Thyroid gland (tissue), 4 donors: Measurements from ENCODE around the gene NF2.

Experiments
- POLR2A ChIP-seq, 2 donors: fragments of 450-650 bp; IDR thresholded peaks; one replicate each; pipeline ENCODE4 v1.6.1; 2017; ENCODE audit warnings: antibody characterized with exemption in 2 of 2, mild to moderate bottlenecking in 2 of 2, moderate library complexity in 1 of 2
- TF ChIP-seq, protein P1 (sequence below), 6 experiments: fragments of 200-600 bp in 3 of 6; fragments of 450-650 bp in 3 of 6; sonication (generic) in 3 of 6; IDR thresholded peaks; one replicate each; pipeline ENCODE4 v1.5.1; 2016 to 2019; ENCODE audit warnings: antibody characterized with exemption in 6 of 6, mild to moderate bottlenecking in 2 of 6, inconsistent platforms in 1 of 6, moderate library complexity in 1 of 6

- TF ChIP-seq, protein P1, sequence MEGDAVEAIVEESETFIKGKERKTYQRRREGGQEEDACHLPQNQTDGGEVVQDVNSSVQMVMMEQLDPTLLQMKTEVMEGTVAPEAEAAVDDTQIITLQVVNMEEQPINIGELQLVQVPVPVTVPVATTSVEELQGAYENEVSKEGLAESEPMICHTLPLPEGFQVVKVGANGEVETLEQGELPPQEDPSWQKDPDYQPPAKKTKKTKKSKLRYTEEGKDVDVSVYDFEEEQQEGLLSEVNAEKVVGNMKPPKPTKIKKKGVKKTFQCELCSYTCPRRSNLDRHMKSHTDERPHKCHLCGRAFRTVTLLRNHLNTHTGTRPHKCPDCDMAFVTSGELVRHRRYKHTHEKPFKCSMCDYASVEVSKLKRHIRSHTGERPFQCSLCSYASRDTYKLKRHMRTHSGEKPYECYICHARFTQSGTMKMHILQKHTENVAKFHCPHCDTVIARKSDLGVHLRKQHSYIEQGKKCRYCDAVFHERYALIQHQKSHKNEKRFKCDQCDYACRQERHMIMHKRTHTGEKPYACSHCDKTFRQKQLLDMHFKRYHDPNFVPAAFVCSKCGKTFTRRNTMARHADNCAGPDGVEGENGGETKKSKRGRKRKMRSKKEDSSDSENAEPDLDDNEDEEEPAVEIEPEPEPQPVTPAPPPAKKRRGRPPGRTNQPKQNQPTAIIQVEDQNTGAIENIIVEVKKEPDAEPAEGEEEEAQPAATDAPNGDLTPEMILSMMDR (IDR thresholded peaks at IDR 0.05): peak; percentile 34 to 79 (median 62)
- TF ChIP-seq POLR2A (IDR thresholded peaks at IDR 0.05): no peak
Measured at GRCh38 chr22:29635734-29636357, 32.4 kb downstream of the NF2 start.
